CD4-positive, alpha-beta T cell (primary cell): ENCODE measurements around the gene THEM5. TPM values are rescaled to one million over a fixed set of nuclear protein-coding genes. Genes with fewer than 3 reads are reported as not detected.

Experiments
- ATAC-seq: fragments of 200-7000 bp; cut with Tn5 transposase; one replicate; pipeline ENCODE4 v1.10.0; 2022; ENCODE audit warnings: mild to moderate bottlenecking; ENCODE audit not compliant: poor library complexity
- CTCF ChIA-PET: fragments of 350-600 bp; sonication (Branson Sonifier 250); formaldehyde crosslinking; loops from one replicate; lab custom pipeline; 2021; ENCODE audit warnings: antibody characterized with exemption, inconsistent platforms; lab: Charles Lee
- POLR2A ChIA-PET: fragments of 350-600 bp; sonication (Branson Sonifier 250); formaldehyde crosslinking; loops from one replicate; lab custom pipeline; 2021; ENCODE audit warnings: antibody characterized with exemption, inconsistent platforms; lab: Charles Lee
- DNase-seq, 14 experiments: peaks; one replicate each; pipeline ENCODE4 v3.0.0-alpha.2; 2013 to 2020; ENCODE audit warnings: mixed read lengths in 2 of 14
- H3K27ac ChIP-seq, 2 donors: one replicate each; pipeline versions ENCODE4 v1.5.1 to v1.7.0; 2013; ENCODE audit warnings: low read length in 2 of 2, low read depth in 1 of 2, mild to moderate bottlenecking in 1 of 2
- H3K27me3 ChIP-seq, 2 experiments: 1 replicate in 1 of 2; 2 replicates in 1 of 2; pipeline versions ENCODE4 v1.6.1 to v1.7.0; 2013; ENCODE audit warnings: low read length in 2 of 2, control low read depth in 1 of 2, mild to moderate bottlenecking in 1 of 2, moderate library complexity in 1 of 2; ENCODE audit not compliant: insufficient read depth in 2 of 2, control insufficient read depth in 1 of 2
- H3K36me3 ChIP-seq: one replicate; pipeline ENCODE4 v1.6.1; 2013; ENCODE audit warnings: low read length, control low read depth; ENCODE audit not compliant: insufficient read depth
- H3K4me1 ChIP-seq: one replicate; pipeline ENCODE4 v1.6.1; 2013; ENCODE audit warnings: low read length, control low read depth; ENCODE audit not compliant: insufficient read depth
- H3K4me3 ChIP-seq: one replicate; pipeline ENCODE4 v1.5.1; 2013; ENCODE audit warnings: mild to moderate bottlenecking, low read length, moderate library complexity
- H3K9me3 ChIP-seq, 2 experiments: 1 replicate in 1 of 2; 2 replicates in 1 of 2; pipeline versions ENCODE4 v1.6.1 to v1.7.0; 2013; ENCODE audit warnings: low read length in 2 of 2, mild to moderate bottlenecking in 2 of 2, control low read depth in 1 of 2, moderate library complexity in 1 of 2; ENCODE audit not compliant: control insufficient read depth in 1 of 2, insufficient read depth in 1 of 2
- H3K27ac Mint-ChIP-seq: one replicate; pipeline ENCODE4 v1.8.0; 2020; ENCODE audit warnings: mixed read lengths
- H3K27me3 Mint-ChIP-seq: one replicate; pipeline ENCODE4 v1.8.0; 2021; ENCODE audit warnings: mixed read lengths
- H3K36me3 Mint-ChIP-seq: one replicate; pipeline ENCODE4 v1.8.0; 2021; ENCODE audit warnings: low read depth, mixed read lengths
- H3K4me1 Mint-ChIP-seq: one replicate; pipeline ENCODE4 v1.8.0; 2021; ENCODE audit warnings: low read depth, mixed read lengths
- H3K4me3 Mint-ChIP-seq: one replicate; pipeline ENCODE4 v1.8.0; 2020; ENCODE audit warnings: mild to moderate bottlenecking, mixed read lengths
- H3K9me3 Mint-ChIP-seq: one replicate; pipeline ENCODE4 v1.8.0; 2020; ENCODE audit warnings: mixed read lengths
- CTCF ChIP-seq: fragments of 200-600 bp; IDR thresholded peaks from one replicate; pipeline ENCODE4 v1.8.0; 2022; ENCODE audit warnings: antibody characterized with exemption, mild to moderate bottlenecking
- intact Hi-C, 2 experiments: fragments of 100-400 bp; cut with DNase I in 1 of 2; cut with micrococcal nuclease in 1 of 2; formaldehyde crosslinking; loops; one replicate each; pipeline versions ENCODE4 v1.15.1 to v1.9.0; 2023 to 2025; cut with DNase I, micrococcal nuclease
- total RNA-seq, 174 experiments: library from RNA in 2 of 174; stranded (reverse) in 2 of 174; gene quantifications; one replicate each; pipeline ENCODE4 v1.2.3 and lab custom pipeline; 2021 to 2026

The THEM5 gene
- total RNA-seq, 2 experiments from 2014 or later: not detected

DNA sequence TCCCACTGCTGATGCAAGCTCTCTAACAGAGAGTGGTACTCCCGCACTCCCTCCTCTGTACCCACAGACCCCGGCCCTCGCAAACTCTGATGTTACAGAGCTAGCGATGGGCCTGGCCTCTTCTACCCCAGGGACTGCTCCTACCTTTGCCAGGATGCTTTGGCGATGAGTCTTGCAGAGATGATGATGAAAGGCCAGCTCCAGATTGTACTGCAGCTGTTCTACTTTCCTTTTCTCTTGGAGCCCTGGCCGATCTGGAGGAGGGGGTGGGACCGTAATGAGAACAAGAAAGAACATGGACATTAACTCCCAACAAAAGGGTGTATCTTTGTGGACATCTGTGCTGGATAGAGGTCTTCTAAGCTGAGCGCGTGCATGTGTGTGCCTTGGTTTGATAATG is 42.3 kb downstream of the THEM5 start:
- Histone ChIP-seq H3K36me3 (peaks cover 18% of the 10 kb centered on the region), H3K27me3 (no peaks in the 10 kb centered on the region), H3K4me3 (no peak overlapping the region), H3K27ac (no peak overlapping the region), H3K4me1 (peaks cover 41% of the 10 kb centered on the region), H3K9me3 (no peaks in the 10 kb centered on the region)
- no peaks in the 10 kb centered on the region for H3K27me3 Mint-ChIP-seq
- no peak for ATAC-seq
- POLR2A ChIA-PET: interaction anchor here (0.6 kb wide), 1 partner anchor 364 kb away, joined by 3 read pairs; no protein-coding TSS in a partner anchor
- intact Hi-C loops: no loop called here
- peak overlapping the region; percentile 14 for H3K27ac Mint-ChIP-seq
- TF ChIP-seq CTCF: no peak
- H3K4me1 Mint-ChIP-seq: peaks cover 31% of the 10 kb centered on the region
- no peaks in the 10 kb centered on the region for H3K9me3 Mint-ChIP-seq
- no peak overlapping the region for H3K4me3 Mint-ChIP-seq
- no peak for DNase-seq
- no peaks in the 10 kb centered on the region for H3K36me3 Mint-ChIP-seq
- CTCF ChIA-PET: interaction anchor here (1.2 kb wide), 1 partner anchor 217 kb away, joined by 3 read pairs; no protein-coding TSS in a partner anchor

- POLR2A ChIA-PET: no interaction called here
- no peaks in the 10 kb centered on the region for H3K27me3 Mint-ChIP-seq
- no peak overlapping the region for H3K27ac Mint-ChIP-seq
- DNase-seq (no peak), ATAC-seq (no peak)
- CTCF ChIA-PET: no interaction called here
- Histone ChIP-seq H3K27ac (no peak overlapping the region), H3K9me3 (no peaks in the 10 kb centered on the region), H3K4me1 (peaks cover 30% of the 10 kb centered on the region), H3K36me3 (peaks cover 18% of the 10 kb centered on the region), H3K4me3 (no peak overlapping the region), H3K27me3 (no peaks in the 10 kb centered on the region)
- H3K4me3 Mint-ChIP-seq: no peak overlapping the region
- TF ChIP-seq CTCF: no peak
- intact Hi-C loops: no loop called here
- no peaks in the 10 kb centered on the region for H3K9me3 Mint-ChIP-seq
- H3K4me1 Mint-ChIP-seq: peaks cover 20% of the 10 kb centered on the region
- no peaks in the 10 kb centered on the region for H3K36me3 Mint-ChIP-seq
Measured at GRCh38 chr1:151809985-151810556, 43.4 kb downstream of the THEM5 start.

GRCh38 chr1:151809290-151809984 is 44.1 kb downstream of the THEM5 start:
- CTCF ChIA-PET: no interaction called here
- POLR2A ChIA-PET: no interaction called here
- Mint-ChIP-seq H3K36me3 (no peaks in the 10 kb centered on the region), H3K4me3 (no peak overlapping the region), H3K4me1 (peaks cover 13% of the 10 kb centered on the region), H3K27me3 (no peaks in the 10 kb centered on the region), H3K9me3 (no peaks in the 10 kb centered on the region), H3K27ac (no peak overlapping the region)
- H3K4me1 ChIP-seq: peaks cover 23% of the 10 kb centered on the region
- H3K27me3 ChIP-seq: no peaks in the 10 kb centered on the region
- intact Hi-C loops: no loop called here
- no peak overlapping the region for H3K27ac ChIP-seq
- H3K36me3 ChIP-seq: peaks cover 12% of the 10 kb centered on the region
- no peak for TF ChIP-seq CTCF
- ATAC-seq (no peak), DNase-seq (no peak)
- no peaks in the 10 kb centered on the region for H3K9me3 ChIP-seq
- no peak overlapping the region for H3K4me3 ChIP-seq
